HG02884 (cell line): Measurements from ENCODE around the gene SCN10A.

Experiments used
- ATAC-seq: cut with Tn5 transposase; IDR thresholded peaks from one replicate; pipeline ENCODE4 v1.9.1; 2021; ENCODE audit warnings: mild to moderate bottlenecking, moderate library complexity; ENCODE audit not compliant: unreplicated experiment

SCN10A gene

GRCh38 chr3:38722781-38723568, 93.0 kb downstream of the SCN10A start:
- no peak for ATAC-seq

DNA sequence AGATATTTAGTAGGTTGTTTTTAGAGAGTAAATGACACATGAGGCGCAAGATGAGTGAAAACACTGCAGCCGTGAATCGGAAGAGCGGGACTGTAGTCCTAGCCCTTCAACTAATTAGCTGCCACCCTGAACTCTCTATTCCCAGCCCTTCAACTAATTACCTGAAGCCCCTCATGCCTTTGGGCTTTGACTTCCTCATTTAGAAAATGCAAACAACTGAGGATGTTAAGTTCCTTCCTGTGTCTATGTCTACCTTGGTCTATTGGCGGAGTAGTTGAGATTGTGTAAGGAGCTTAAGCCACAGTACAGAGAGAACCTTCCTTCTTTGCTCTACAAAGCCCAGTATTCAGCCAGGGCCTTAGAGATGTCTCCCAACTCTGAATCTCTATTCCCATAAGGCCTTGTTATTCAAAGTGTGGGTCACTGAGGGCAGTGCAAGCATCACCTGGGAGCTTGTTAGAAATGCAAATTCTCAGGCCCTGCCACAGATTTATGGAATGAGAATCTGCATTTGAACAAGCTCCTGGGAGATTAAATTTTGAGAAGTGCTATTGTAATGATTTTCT, 94.7 kb downstream of the SCN10A start:
- ATAC-seq: no peak

DNA sequence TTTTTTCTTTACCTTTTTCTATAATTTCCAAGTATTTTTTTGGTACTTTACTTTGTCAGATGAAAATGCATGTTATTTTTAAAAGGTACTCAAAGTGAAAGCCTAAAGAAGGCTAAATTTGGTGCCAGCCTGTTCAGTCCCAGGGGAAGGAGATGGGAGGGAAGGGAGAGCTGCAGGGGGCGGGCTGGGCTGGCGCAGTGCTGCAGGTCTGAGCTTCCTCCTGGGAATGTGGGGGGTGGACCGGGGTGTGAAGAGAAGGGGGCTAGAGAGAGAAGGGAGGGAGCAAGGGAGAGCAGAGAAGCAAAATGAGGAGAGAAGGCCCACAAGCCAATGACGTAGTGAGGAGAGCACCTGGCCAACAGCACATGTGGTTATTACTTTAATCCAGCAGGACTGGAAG, 95.6 kb downstream of the SCN10A start:
- ATAC-seq: no peak

DNA sequence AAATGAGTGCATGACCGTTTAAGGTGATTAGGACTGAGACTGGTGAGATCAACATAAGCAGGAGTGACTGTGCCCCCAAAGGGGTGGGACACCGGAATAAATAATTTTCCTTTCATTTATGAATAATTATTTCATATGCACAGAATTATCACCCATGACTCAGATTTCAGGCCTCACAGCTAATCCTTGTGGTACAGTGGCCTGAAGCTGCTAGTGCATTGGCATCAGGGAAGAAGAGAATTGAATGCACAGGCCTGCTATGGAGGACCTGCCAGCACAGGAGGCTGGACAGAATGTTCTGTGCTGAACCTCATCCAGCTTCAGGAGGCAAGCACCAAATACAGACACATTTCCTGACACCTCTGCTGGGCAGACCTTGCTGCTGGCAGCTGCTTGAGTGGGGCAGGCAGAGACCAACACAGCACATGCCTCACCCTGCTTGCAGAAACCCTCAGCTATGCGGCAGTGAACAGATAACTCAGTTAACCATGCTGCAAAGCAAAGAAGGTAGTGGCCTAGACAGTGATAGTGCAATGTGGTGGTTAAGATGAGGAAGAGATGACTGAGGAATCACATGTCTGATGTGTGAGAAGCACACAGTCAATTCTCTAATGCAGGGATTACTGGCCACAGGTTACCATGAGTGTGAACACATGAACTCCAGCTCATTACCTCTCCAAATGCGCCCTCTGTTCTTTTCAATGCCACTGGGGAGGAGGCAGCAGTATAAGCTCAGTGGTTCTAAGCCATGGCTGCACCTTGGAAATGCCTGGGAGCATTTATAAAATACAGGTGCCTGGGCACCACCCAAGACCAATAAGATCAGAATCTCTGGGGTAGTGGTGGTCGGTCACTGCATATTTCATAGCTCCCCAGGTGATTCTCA, 98.4 kb downstream of the SCN10A start:
- no peak for ATAC-seq

DNA sequence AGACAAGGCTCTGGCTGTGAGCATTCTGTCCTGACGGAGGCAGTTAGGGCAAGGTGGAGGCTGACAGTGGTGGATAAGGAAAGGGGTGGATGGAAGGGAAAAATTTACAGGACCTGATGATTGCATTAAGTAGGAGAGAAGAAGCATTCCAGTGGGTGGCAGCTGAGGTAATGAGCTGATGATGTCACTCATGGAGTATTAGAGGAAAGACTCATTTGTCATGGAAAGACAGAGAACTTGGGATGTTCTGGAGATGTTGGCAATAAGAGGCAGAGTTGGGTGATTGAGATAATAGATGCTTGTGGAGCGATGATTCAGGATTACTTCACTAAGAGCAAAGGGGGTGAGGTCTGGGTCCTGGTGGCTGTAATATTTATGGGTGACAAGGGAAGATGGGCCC, 102.9 kb downstream of the SCN10A start:
- ATAC-seq: no peak

DNA sequence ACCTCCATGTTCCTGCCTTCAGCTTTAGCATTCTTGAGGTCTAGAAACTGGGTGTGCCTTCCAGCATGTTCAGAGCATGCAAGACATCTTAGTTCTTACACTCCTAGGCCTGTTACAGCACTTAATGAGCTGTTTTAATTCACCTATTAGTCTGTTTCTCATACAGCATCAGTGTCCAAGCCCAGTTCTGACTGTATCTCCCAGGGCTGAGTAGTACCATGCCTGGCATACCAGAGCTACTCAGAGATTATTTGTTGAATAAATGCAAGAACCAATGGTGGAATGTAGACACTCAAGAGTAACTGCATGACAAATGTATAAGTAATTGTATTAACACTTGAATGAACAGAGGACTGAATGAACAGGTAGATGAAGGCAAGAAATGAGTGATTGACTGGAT, 104.7 kb downstream of the SCN10A start:
- no peak for ATAC-seq

- ATAC-seq: no peak
Observed at GRCh38 chr3:38707730-38708129, 108.3 kb downstream of the SCN10A start.

DNA sequence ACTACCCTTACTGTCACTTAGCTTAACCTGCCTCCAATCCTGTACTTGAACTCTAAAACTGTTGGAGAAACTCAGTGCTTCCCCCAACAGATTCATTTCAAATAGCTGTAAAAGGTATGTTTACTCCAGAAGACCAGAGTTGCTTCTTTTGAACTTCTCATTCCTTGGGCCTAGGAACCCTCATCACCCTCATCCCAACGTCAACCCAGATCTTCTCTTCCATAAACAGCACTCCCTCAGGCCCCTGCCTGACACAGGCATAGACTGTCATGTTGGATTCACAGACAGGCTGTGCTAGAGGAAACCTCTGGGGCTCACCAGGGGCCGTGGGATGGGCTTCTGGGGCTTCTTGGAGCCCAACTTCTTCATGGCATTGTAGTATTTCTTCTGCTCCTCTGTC, 109.1 kb downstream of the SCN10A start:
- no peak for ATAC-seq

GRCh38 chr3:38702231-38702630, 113.8 kb downstream of the SCN10A start:
- ATAC-seq: no peak

DNA sequence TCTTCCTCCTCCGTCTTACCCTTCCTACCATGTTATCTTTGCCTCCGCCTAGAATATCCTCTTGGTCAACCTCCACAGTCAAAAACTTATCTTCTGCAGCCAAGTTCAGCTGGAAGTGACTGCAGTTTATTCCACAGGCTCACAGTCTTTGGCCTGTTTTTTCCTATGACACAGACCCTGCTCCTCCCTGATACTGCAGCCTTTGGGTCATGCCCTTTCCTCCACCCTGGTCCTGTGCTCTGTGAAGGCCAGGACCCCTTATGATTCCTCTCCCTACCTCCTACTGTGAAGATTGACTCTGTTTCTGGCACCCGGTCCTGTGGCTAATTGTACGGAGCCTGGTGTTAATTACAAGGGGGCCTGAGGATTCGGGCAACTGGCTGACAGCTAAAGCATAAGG, 117.3 kb downstream of the SCN10A start:
- ATAC-seq: no peak

DNA sequence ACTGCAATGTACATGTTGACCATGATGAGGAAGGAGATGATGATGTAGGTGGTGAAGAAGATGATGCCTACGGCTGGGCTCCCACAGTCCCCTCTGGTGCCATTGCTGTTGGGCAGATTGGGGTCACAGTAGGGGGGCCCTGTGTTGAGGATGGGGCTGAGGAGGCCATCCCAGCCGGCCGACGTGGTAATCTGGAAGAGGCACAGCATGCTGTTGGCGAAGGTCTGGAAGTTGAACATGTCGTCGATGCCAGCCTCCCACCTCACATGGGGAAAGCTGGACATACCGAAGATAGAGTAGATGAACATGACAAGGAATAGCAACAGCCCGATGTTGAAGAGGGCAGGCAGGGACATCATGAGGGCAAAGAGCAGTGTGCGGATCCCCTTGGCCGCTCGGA, 118.0 kb downstream of the SCN10A start:
- no peak for ATAC-seq

DNA sequence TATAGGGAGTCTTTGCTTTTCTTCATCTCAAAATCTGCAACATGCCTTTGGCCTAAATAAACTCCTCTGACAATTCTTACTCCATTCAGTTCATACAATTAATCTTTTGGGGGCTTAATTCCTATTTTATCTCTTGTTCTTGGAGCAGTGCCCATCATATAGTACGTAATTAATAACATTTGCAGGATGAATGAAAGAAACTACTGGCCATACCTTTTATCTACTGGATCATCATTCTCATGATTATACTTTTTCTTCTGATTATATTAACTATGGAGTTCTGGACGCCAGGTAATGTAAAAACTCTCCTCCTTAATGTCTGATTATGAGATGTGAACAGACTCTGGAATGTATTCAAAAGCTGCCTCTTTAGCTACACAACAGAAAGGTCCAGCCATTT, 120.0 kb downstream of the SCN10A start:
- no peak for ATAC-seq

GRCh38 chr3:38690185-38690584, 125.8 kb downstream of the SCN10A start:
- ATAC-seq: no peak

DNA sequence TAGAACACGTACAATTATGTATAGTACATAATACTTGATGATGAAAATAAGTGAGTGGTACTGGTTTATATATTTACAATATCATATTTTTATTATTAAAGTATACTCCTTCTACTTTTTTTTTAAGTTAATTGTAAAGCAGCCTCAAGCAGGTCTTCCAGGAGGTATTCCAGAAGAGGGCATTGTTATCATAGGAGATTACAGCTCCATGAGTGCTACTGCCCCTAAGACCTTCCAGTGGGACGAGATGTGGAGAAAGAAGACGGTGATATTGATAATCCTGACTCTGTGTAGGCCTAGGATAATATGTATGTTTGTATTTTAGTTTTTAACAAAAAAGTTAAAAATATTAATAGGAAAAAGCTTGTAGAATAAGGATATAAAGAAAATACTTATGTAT, 126.2 kb downstream of the SCN10A start:
- no peak for ATAC-seq

- no peak for ATAC-seq
Observed at GRCh38 chr3:38689346-38689745, 126.7 kb downstream of the SCN10A start.

GRCh38 chr3:38687321-38687720, 128.7 kb downstream of the SCN10A start:
- no peak for ATAC-seq

GRCh38 chr3:38684546-38684945, 131.5 kb downstream of the SCN10A start:
- ATAC-seq: no peak

- ATAC-seq: no peak
Observed at GRCh38 chr3:38669668-38670067, 146.3 kb downstream of the SCN10A start.

DNA sequence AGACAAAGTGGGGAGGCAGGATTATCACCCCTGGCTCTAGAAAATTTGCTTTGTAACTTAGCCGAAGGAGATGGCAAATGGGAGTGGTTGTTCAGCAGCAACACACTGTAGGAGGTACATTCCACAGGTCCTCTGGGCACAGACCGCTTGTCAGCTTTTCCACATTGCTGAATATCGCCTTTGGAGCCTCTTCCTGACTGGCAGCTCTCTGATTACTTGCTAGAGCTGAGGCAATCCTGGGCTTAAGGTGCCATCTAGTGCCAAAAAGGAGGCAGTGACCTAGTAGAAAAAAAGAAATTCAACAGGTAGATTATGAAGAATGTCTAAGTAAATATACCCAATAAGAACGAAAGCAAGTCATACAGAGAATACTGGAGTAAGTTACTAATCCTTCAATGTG, 153.5 kb downstream of the SCN10A start:
- ATAC-seq: no peak

DNA sequence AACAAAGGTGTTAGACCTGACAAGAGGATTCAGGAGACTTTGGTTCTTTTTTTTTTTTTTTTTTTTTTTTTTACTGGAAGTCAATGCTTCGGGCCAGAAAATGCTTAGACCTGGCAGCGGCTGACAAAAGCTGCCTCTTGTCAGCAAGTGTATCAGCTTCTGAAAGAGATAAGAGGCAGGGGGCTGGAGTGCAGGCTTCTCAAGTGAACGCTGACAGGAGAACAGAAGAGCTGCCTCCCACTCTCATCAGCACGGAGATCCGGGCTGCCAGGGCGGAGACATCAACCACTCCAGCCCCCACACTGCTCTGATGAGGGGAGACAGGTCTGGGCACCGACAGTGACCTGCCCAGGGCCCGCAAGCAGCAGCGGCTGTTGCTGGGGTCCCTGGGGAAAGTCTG, 157.2 kb downstream of the SCN10A start:
- ATAC-seq: no peak

DNA sequence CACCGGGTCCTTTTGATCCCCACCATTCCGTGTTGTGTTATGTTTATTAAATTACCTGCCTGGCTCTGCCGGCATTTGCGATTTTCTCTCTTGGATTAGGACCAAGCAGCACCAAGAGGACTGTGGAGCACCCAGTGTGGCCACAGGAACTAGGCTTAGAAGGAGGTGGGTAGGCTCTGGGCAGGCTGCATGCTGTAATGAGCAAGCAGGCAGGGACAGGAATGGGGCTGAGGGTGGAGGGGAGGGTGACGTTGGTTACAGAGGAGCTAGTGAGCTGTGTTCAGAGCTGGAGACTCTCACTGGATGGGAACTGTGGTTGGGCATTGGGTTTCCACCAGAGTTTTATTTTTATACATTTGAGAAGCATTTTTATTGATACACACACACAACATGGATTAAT, 158.6 kb downstream of the SCN10A start:
- ATAC-seq: no peak
